GM19193 (cell line): ENCODE results near the gene SCG5.

Experiments used
- POLR2A ChIP-seq: IDR thresholded peaks from 4 replicates; pipeline ENCODE4 v1.6.1; 2011; ENCODE audit not compliant: insufficient read depth, insufficient read length; ENCODE audit errors: extremely low read depth

SCG5 gene

GRCh38 chr15:32704395-32704981 is 63.0 kb downstream of the SCG5 start:
- no peak for TF ChIP-seq POLR2A

DNA sequence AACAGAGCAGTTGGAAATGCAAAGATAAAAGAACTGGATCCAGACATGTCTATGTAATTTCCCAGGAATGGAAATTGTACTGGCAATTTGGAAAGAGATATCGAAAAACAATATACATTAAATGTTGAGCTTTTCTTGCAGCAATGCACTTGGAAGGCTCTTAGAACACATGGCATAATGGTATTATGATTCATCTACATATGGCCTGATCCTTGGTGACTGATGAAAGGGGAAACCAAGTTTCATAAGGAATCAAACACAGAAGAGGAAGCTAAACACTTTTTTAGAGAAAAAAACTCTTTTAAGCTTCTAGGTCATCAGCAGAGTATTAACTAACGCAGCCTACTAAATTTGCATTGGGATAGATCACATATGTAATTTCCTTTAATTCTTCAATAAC is 63.9 kb downstream of the SCG5 start:
- no peak for TF ChIP-seq POLR2A

GRCh38 chr15:32706704-32707103 is 65.2 kb downstream of the SCG5 start:
- TF ChIP-seq POLR2A, result no peak

- no peak for TF ChIP-seq POLR2A
Measured at GRCh38 chr15:32707436-32707835, 65.9 kb downstream of the SCG5 start.

- TF ChIP-seq POLR2A, result no peak
Measured at GRCh38 chr15:32709295-32710033, 68.0 kb downstream of the SCG5 start.

DNA sequence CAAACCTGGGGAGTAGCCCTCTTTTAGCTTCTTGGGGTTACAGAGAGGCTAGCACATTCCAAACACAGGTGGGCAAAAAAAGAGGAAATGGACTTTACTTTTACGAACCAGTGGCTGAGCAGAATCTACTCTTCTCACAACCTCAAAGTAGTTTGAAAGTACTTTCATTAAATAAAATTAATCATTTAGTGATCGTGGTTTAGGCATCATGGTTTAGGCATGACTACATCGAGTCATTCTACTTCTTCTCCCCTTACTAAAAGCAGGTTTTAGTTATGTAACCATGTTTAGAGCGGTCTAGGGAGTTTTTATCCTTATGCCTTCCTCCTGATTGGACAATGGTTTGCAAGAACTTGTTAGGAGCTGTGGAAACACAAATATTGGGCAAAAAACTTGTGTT is 73.8 kb downstream of the SCG5 start:
- TF ChIP-seq POLR2A, result no peak

- TF ChIP-seq POLR2A, result no peak
Measured at GRCh38 chr15:32716216-32716914, 74.9 kb downstream of the SCG5 start.

- no peak for TF ChIP-seq POLR2A
Measured at GRCh38 chr15:32716915-32717425, 75.5 kb downstream of the SCG5 start.

GRCh38 chr15:32717426-32718226 is 76.1 kb downstream of the SCG5 start, which contains the start of gene GREM1:
Gene GREM1, plus strand, starts transcription at chr15:32718004. Its CDS starts 12,687 bp downstream, at chr15:32730691.
- TF ChIP-seq POLR2A, result no peak

GRCh38 chr15:32718227-32718820 is 76.8 kb downstream of the SCG5 start:
- no peak for TF ChIP-seq POLR2A

GRCh38 chr15:32718821-32719716 is 77.6 kb downstream of the SCG5 start:
- no peak for TF ChIP-seq POLR2A

DNA sequence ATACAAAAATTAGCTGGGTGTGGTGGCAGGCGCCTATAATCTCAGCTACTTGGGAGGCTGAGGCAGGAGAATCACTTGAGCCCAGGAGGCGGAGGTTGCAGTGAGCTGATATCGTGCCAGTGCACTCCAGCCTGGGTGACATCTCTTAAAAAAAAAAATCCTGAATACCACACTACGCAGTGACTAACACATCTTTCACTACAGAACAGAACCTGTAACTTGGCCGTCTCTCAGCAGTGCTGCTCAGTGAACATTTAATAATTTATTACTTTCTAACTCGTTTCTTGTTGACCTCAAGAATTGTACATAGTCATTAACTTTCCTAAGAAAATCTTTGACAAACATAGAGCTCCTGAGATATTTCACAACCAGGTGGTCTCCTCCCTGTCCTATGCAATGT is 80.1 kb downstream of the SCG5 start:
- TF ChIP-seq POLR2A, result no peak

DNA sequence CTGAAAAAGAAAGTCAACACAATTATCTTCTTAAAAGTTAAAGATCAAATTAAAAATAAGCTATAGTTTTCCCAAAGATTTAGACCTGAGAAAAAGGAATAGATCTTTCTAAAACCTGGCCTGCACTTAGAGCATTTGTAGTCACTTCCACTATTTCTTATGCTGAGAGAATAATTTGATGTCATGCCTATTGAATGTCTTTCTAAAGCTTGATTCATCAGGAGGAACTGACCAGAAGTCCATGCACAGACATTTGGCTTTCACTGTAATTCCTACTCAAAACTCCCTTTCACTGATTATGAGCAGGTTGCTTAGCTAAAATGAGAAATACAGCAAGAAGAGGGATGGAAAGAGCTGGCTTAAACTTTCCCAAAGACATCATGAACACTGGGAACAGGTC is 80.6 kb downstream of the SCG5 start:
- no peak for TF ChIP-seq POLR2A

- no peak for TF ChIP-seq POLR2A
Measured at GRCh38 chr15:32723171-32723948, 81.8 kb downstream of the SCG5 start.
